Keratinocyte (primary cell): Measurements from ENCODE around the gene ITGB1BP2. TPM values are rescaled to one million over a fixed set of nuclear protein-coding genes. Genes with fewer than 3 reads are reported as not detected.
"Not testable (repeated sequence)": the region's sequence is repeated elsewhere in the genome, so short reads cannot be mapped to it uniquely, and the experiment has no call there.

ENCODE experiments used
- DNase-seq: peaks from one replicate; pipeline ENCODE4 v3.0.0-alpha.2; 2011; ENCODE audit warnings: low read depth, missing footprints, low spot score
- FAIRE-seq: peaks from 2 replicates; lab custom pipeline; 2011; peaks lifted over from hg19 to GRCh38; lab: Jason Lieb, UNC
- H2AFZ ChIP-seq: 2 replicates; pipeline ENCODE4 v1.6.0; 2012; ENCODE audit warnings: low read length, control low read depth, inconsistent platforms; ENCODE audit not compliant: control insufficient read depth
- H3K27ac ChIP-seq: 2 replicates; pipeline ENCODE4 v1.5.1; 2011; ENCODE audit warnings: low read length; ENCODE audit not compliant: control insufficient read depth, insufficient read depth
- H3K27me3 ChIP-seq: 3 replicates; pipeline ENCODE4 v1.6.0; 2011; ENCODE audit warnings: low read length; ENCODE audit not compliant: control insufficient read depth, insufficient read depth; ENCODE audit errors: extremely low read depth
- H3K36me3 ChIP-seq, 2 experiments: 2 replicates in 1 of 2; 3 replicates in 1 of 2; pipeline ENCODE4 v1.5.1; 2011; ENCODE audit warnings: low read length in 2 of 2, mild to moderate bottlenecking in 1 of 2; ENCODE audit not compliant: control insufficient read depth in 2 of 2, insufficient read depth in 2 of 2; ENCODE audit errors: extremely low read depth in 1 of 2
- H3K4me1 ChIP-seq: 3 replicates; pipeline ENCODE4 v1.5.1; 2011; ENCODE audit warnings: low read length; ENCODE audit not compliant: control insufficient read depth, insufficient read depth; ENCODE audit errors: extremely low read depth
- H3K4me2 ChIP-seq: 3 replicates; pipeline ENCODE4 v1.6.0; 2011; ENCODE audit warnings: low read depth, low read length; ENCODE audit not compliant: control insufficient read depth, insufficient read depth; ENCODE audit errors: extremely low read depth
- H3K4me3 ChIP-seq, 3 experiments: fragments of 200-600 bp in 1 of 3; sonication (generic) in 1 of 3; 2 replicates in 2 of 3; 3 replicates in 1 of 3; pipeline ENCODE4 v1.5.1; 2011 to 2016; ENCODE audit warnings: low read length in 3 of 3, mild to moderate bottlenecking in 3 of 3, control low read depth in 2 of 3, inconsistent platforms in 1 of 3, low read depth in 1 of 3, mixed read lengths in 1 of 3, mixed run types in 1 of 3, moderate library complexity in 1 of 3; ENCODE audit not compliant: control insufficient read depth in 2 of 3, insufficient read depth in 2 of 3; ENCODE audit errors: extremely low read depth in 1 of 3
- H3K79me2 ChIP-seq: 2 replicates; pipeline ENCODE4 v1.6.0; 2012; ENCODE audit warnings: low read length; ENCODE audit not compliant: control insufficient read depth, insufficient read depth
- H3K9ac ChIP-seq: 3 replicates; pipeline ENCODE4 v1.6.0; 2011; ENCODE audit warnings: low read length; ENCODE audit not compliant: control insufficient read depth, insufficient read depth; ENCODE audit errors: extremely low read depth
- H3K9me1 ChIP-seq: 3 replicates; pipeline ENCODE4 v1.6.0; 2011; ENCODE audit warnings: low read length; ENCODE audit not compliant: control insufficient read depth, insufficient read depth; ENCODE audit errors: extremely low read depth
- H3K9me3 ChIP-seq: 2 replicates; pipeline ENCODE4 v1.5.1; 2012; ENCODE audit warnings: low read depth, low read length; ENCODE audit not compliant: control insufficient read depth
- H4K20me1 ChIP-seq: 3 replicates; pipeline ENCODE4 v1.6.0; 2011; ENCODE audit warnings: low read length; ENCODE audit not compliant: control insufficient read depth, insufficient read depth; ENCODE audit errors: extremely low read depth
- EZH2 ChIP-seq: IDR thresholded peaks from one replicate; pipeline ENCODE4 v1.6.1; 2012; ENCODE audit warnings: inconsistent platforms, mild to moderate bottlenecking, low read length, moderate library complexity
- dilution Hi-C: fragments of 300-500 bp; cut with MboI; formaldehyde crosslinking; loops from one replicate; pipeline ENCODE4 v1.7.0; 2020; ENCODE audit warnings: low sequenced_read_pairs; ENCODE audit not compliant: extremely low pct_ligation_motif_present
- polyA plus RNA-seq, 5 experiments: library from polyadenylated mRNA; depleted of rRNA in 3 of 5; stranded (reverse) in 3 of 5; stranded (forward) in 1 of 5; unstranded in 1 of 5; fragments of >200 nt; gene quantifications; 1 replicate in 1 of 5; 2 replicates in 3 of 5; 3 replicates in 1 of 5; pipeline versions ENCODE4 v1.2.1 to v1.2.3, GENCODE V29; 2011 to 2012; ENCODE audit warnings: missing spikeins in 2 of 5, low read depth in 1 of 5, low replicate concordance in 1 of 5
- TF ChIP-seq, protein P1 (sequence below), 3 experiments: IDR thresholded peaks in 1 of 3; conservative IDR thresholded peaks in 1 of 3; optimal IDR thresholded peaks in 1 of 3; 2 replicates in 2 of 3; 3 replicates in 1 of 3; pipeline versions ENCODE3 to v1.5.1; 2011; ENCODE audit warnings: low read length in 3 of 3, mild to moderate bottlenecking in 3 of 3, moderate library complexity in 2 of 3, control low read depth in 1 of 3, inconsistent platforms in 1 of 3; ENCODE audit not compliant: insufficient read depth in 2 of 3; ENCODE audit errors: extremely low read depth in 1 of 3

The ITGB1BP2 gene
- polyA plus RNA-seq, 1 donor (not counting 4 experiments of a cell fraction or from before 2014, with no cell fraction given) = 1.0 TPM

DNA sequence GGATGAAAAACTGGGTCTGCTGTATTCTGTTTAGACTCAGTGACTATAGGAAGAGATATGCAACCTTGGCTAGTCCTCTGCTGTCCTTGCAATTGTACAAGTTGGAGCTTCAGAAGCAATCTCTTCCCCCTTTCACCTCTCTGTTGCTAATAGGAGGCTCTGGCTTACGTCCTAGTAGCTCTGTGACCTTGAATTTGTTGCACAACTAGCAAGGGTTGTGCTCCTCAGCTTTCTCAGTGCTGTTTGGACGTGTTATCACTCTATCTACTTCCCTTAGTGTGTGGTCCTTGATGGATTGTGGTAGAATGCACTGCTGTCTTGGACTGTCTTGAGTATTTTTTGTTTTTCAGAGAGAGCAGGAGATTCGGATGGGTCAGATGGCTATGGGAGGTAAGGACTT lies 3.4 kb upstream of the ITGB1BP2 start:
- dilution Hi-C loops = no loop called here
- peaks cover 6 to 7% of the 10 kb centered on the region in 2 experiments for H3K36me3 ChIP-seq

DNA sequence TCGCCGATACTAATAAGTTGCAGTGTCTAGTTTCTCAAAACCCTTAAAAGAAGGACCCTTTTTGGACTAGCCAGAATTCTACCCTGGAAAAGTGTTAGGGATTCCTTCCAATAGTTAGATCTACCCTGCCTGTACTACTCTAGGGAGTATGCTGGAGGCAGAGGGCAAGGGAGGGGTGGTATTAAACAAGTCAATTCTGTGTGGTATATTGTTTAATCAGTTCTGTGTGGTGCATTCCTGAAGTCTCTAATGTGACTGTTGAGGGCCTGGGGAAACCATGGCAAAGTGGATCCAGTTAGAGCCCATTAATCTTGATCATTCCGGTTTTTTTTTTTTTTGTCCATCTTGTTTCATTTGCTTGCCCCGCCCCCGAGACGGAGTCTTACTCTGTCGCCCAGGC lies 1.5 kb upstream of the ITGB1BP2 start:
- H3K9me3 ChIP-seq, H4K20me1 ChIP-seq, H3K9ac ChIP-seq, H3K27ac ChIP-seq, DNase-seq, H3K9me1 ChIP-seq, H2AFZ ChIP-seq, H3K36me3 ChIP-seq, H3K79me2 ChIP-seq, H3K4me2 ChIP-seq, H3K4me1 ChIP-seq, H3K4me3 ChIP-seq, H3K27me3 ChIP-seq, dilution Hi-C loops: not testable (repeated sequence)
- FAIRE-seq = peak; percentile 17

More for the DNA sequence above, 3.4 kb upstream of the ITGB1BP2 start:
- H3K27me3 ChIP-seq = no peaks in the 10 kb centered on the region
- TF ChIP-seq EZH2 = no peak
- TF ChIP-seq, protein P1, sequence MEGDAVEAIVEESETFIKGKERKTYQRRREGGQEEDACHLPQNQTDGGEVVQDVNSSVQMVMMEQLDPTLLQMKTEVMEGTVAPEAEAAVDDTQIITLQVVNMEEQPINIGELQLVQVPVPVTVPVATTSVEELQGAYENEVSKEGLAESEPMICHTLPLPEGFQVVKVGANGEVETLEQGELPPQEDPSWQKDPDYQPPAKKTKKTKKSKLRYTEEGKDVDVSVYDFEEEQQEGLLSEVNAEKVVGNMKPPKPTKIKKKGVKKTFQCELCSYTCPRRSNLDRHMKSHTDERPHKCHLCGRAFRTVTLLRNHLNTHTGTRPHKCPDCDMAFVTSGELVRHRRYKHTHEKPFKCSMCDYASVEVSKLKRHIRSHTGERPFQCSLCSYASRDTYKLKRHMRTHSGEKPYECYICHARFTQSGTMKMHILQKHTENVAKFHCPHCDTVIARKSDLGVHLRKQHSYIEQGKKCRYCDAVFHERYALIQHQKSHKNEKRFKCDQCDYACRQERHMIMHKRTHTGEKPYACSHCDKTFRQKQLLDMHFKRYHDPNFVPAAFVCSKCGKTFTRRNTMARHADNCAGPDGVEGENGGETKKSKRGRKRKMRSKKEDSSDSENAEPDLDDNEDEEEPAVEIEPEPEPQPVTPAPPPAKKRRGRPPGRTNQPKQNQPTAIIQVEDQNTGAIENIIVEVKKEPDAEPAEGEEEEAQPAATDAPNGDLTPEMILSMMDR (optimal IDR thresholded peaks at IDR 0.05 in 1 of 3, IDR thresholded peaks at IDR 0.05 in 1 of 3, conservative IDR thresholded peaks at IDR 0.05 in 1 of 3; ENCODE audit: extremely low read depth in 1 of 3, insufficient read depth in 2 of 3, low read length in 3 of 3) = no peak
- H3K9ac ChIP-seq = no peak overlapping the region
- no peak overlapping the region for H3K4me3 ChIP-seq
- peaks cover 2% of the 10 kb centered on the region for H3K4me1 ChIP-seq
- H3K9me1 ChIP-seq = no peaks in the 10 kb centered on the region
- H3K4me2 ChIP-seq = no peak overlapping the region
- FAIRE-seq = no peak
- H4K20me1 ChIP-seq = no peaks in the 10 kb centered on the region
- DNase-seq = no peak
- H3K27ac ChIP-seq = no peak overlapping the region
- H3K79me2 ChIP-seq = no peaks in the 10 kb centered on the region
- H2AFZ ChIP-seq = no peak overlapping the region
- H3K9me3 ChIP-seq = no peaks in the 10 kb centered on the region

DNA sequence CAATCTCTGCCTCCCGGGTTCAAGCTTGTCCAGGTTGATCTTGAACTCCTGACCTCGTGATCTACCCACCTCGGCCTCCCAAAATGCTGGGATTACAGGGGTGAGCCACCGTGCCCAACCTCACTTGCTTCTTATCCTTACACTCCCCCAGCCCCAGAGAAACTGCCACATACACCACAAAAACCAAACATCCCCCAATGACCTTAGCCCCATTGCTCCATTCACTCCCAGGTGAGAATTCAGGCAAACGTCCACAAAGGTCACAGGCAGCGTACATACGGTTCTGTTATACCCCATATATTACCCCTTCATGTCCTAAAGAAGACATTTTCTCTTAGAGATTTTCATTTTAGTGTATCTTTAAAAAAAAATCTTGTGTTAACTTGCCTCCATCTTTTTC lies 1.1 kb upstream of the ITGB1BP2 start:
- H2AFZ ChIP-seq, H4K20me1 ChIP-seq, H3K9ac ChIP-seq, H3K9me3 ChIP-seq, H3K9me1 ChIP-seq, H3K4me3 ChIP-seq, dilution Hi-C loops, H3K36me3 ChIP-seq, H3K27me3 ChIP-seq, H3K4me1 ChIP-seq, DNase-seq, H3K4me2 ChIP-seq, H3K79me2 ChIP-seq, FAIRE-seq, H3K27ac ChIP-seq: not testable (repeated sequence)
